Bone marrow (tissue), 2 donors: ENCODE measurements around the gene USP4.
"Not testable (repeated sequence)": the region's sequence is repeated elsewhere in the genome, so short reads cannot be mapped to it uniquely, and the experiment has no call there.

Experiments
- DNase-seq, 2 donors: peaks; one replicate each; lab custom pipeline; 2025; lab: John Stamatoyannopoulos, UW

The USP4 gene

DNA sequence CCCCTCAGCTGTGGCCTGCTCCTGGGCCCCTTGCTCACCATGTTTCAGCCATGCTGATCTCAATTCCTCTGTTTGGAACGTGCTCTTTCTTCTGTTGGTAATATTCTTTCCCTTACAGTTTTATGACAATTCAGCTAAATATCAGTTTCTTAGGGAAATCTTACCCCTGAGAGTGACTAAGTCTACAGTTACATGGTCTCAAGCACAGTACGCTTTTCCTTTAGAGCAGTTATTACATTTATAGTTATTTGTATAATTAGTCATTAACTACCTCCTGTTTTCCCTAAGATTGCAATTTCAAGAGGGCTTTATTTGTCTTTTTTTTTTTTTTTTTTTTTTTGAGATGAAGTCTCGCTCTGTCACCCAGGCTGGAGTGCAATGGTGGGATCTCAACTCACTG, 86.3 kb downstream of the USP4 start:
- DNase-seq: no peak

DNA sequence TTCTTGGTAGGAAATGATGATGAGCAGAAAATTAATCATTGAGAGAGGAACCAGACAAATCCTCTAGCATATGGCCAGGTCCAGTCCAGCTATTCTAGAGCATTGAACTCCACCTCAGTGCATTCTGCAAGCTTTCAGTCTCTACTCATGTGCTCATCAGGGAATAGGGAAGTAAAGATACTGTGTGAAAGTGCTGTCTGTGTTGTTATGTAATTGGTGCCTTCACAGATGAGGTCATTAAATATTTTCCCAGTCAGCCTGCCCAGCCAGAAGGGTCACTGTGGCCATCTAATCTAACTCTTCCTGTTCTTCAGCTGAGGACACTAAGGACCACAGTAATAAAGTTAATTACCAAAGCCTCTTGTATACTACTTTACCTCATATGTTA, 91.0 kb downstream of the USP4 start:
- peak in 1 of 2 donors; percentile 77 for DNase-seq

DNA sequence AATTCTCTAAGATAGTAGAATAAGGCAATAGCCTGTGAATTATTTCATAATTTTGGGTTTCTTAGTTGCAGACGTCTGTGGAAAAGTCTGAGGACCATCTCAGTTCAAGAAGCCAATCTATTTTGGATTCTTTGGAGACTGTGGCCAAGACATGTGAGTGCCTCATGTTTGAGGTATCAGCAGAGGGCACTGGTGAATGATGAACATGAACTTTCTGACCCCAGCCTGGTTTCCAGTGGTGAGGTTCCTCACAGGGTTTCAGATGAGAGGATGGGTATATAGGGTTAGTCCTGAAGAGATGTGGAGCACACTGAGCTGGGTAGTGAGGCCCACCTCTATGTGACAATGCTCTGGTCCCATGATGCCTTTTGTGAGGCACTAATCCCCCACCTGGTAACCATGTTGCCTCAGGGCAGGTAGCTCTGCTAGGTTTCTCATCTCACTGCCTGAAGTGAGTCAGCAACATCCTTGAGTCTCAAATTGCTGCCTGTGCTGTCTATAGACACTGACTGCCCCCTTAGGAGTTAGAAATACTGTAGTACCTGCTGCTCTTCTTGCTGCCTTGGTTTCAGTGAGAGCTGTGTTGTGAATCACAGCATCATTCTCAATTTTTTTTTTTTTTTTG, 95.2 kb downstream of the USP4 start:
- DNase-seq: no peak

DNA sequence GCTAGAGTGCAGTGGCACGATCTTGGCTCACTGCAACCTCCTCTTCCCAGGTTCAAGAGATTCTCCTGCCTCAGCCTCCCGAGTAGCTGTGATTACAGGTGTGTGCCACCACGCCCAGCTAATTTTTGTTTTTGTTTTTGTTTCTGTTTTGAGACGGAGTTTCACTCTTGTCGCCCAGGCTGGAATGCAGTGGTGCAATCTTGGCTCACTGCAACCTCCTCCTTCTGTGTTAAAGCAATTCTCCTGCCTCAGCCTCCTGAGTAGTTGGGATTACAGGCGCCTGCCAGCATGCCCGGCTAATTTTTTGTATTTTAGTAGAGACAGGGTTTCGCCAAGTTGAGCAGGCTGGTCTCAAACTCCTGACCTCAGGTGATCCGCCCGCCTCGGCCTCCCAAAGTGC, 99.8 kb downstream of the USP4 start:
- DNase-seq: not testable (repeated sequence)

DNA sequence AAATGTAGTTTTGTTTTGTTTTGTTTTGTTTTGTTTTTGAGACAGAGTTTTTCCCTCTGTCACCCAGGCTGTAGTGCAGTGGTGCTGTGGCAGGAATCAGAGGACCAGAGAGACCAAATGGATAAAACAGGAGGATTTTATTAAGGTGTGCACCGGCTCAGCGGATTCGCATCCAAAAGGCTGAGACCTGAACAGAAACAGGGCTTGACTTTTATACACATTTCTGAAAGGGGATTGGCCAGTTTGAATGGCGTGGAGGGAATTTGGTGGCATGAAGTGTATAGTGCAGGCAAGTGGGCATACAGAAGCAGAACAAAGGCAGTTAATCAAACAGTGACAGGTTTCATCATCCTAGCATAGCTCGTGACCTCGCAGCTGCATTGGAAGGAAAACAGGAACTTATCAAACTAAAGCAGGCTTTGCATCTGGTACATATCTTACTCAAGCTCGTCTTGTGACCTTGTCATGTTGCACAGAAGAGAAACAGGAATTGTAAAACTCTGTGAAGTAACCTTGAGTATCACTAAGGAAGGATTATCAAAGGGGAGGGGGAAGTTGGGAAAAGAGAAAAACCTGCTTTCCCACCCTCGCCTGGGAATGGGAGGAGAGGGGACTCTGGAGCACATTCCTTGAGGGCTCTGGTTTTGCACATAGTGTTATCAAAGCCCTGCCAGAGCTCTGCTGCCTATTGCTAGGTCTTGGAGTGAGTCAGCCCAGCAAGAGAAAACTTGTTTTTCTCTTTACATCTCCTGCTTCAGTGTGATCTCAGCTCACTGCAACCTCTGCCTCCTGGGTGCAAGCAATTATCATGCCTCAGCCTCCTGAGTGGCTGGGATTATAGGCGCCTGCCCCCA, 101.4 kb downstream of the USP4 start:
- DNase-seq: peak; percentile 63 to 99

DNA sequence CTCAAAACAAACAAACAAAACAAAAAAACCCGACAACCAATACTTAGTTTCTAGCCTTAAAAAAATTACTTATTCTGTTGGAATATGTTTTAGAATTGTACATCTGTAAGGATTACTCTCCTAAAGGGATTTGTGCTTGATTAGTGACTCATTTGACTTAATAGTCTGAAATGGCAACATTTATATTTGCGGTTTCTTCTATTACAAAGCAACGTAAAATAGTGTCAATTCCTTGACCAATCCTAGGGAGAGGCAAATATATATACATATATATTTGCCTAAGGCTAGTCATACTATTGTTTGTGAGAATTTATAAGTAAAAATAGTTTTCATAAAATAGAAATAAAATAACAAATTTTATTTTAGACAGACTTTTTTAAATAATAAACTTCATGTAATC, 102.5 kb downstream of the USP4 start:
- DNase-seq: no peak

DNA sequence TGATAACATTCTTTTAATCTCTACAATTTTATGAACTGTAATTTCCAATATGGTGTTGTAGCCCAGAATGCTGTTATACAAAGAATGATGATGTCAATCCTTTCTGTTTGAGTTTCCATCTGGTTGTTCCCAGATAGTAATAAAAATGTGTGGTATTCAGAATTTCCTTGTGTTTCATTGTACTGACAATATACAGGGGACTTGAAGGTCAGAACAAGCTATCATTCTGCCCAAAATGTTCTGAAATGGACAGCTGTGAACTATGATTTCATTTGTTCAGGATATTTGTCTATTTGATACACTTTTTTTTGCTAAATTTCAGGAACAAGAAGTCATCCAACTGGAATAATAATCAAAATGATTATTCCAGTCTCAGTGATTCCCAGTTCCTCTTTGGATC, 103.6 kb downstream of the USP4 start:
- DNase-seq: no peak

DNA sequence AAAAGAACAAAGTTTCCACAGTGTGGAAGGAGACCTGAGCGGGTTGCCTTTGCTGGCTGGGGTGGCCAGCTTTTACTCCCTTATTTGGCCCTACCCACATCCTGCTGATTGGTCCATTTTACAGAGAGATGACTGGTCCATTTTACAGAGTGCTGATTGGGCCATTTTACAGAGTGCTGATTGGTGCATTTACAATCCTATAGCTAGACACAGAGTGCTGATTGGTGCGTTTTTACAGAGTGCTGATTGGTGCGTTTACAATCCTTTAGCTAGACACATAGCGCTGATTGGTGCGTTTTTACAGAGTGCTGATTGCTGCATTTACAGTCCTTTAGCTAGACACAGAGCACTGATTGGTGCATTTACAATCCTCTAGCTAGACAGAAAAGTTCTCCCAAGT, 111.0 kb downstream of the USP4 start:
- DNase-seq: not testable (repeated sequence)
